SHP77 (cell line): Measurements from ENCODE around the gene KDM2B.
A peak's percentile ranks its signal among the peaks of the same experiment; 100 is the strongest.

ENCODE experiments used
- DNase-seq, 2 experiments: peaks; one replicate each; lab custom pipeline; 2025; lab: John Stamatoyannopoulos, UW

Gene KDM2B

GRCh38 chr12:121461048-121461447, 119.8 kb downstream of the KDM2B start:
- DNase-seq, result no peak

- DNase-seq, result no peak
These were observed 124.3 kb downstream of the KDM2B start for GRCh38 chr12:121456551-121456950.

GRCh38 chr12:121455766-121456420, 124.9 kb downstream of the KDM2B start:
- DNase-seq, result no peak

GRCh38 chr12:121454921-121455320, 125.9 kb downstream of the KDM2B start:
- no peak for DNase-seq

GRCh38 chr12:121453629-121454028, 127.2 kb downstream of the KDM2B start:
- no peak for DNase-seq

- DNase-seq, result no peak
These were observed 127.8 kb downstream of the KDM2B start for GRCh38 chr12:121452985-121453360.

- DNase-seq, result no peak
These were observed 128.4 kb downstream of the KDM2B start for GRCh38 chr12:121452340-121452984.

GRCh38 chr12:121451961-121452339, 128.9 kb downstream of the KDM2B start:
- DNase-seq, result no peak

GRCh38 chr12:121448771-121449315, 132.0 kb downstream of the KDM2B start:
- no peak for DNase-seq

- no peak for DNase-seq
These were observed 134.1 kb downstream of the KDM2B start for GRCh38 chr12:121446750-121447149.

- DNase-seq, result peak; percentile 9 to 19
These were observed 136.0 kb downstream of the KDM2B start for GRCh38 chr12:121444842-121445202.

GRCh38 chr12:121443911-121444841, 136.6 kb downstream of the KDM2B start:
- DNase-seq, result peak in 1 of 2 experiments; percentile 3

GRCh38 chr12:121443193-121443870, 137.5 kb downstream of the KDM2B start:
- DNase-seq, result peak; percentile 56 to 75

- DNase-seq, result no peak
These were observed 138.5 kb downstream of the KDM2B start for GRCh38 chr12:121442028-121442948.

- peak in 1 of 2 experiments; percentile 14 for DNase-seq
These were observed 139.3 kb downstream of the KDM2B start for GRCh38 chr12:121441555-121441954.

GRCh38 chr12:121440768-121441167, 140.1 kb downstream of the KDM2B start:
- no peak for DNase-seq

- DNase-seq, result no peak
These were observed 141.1 kb downstream of the KDM2B start for GRCh38 chr12:121439715-121440114.

- DNase-seq, result no peak
These were observed 141.9 kb downstream of the KDM2B start for GRCh38 chr12:121438905-121439304.

- no peak for DNase-seq
These were observed 144.1 kb downstream of the KDM2B start for GRCh38 chr12:121436706-121437105.

- no peak for DNase-seq
These were observed 147.9 kb downstream of the KDM2B start for GRCh38 chr12:121432740-121433480.
